ENCODE results near the gene SLC1A2.

SLC1A2 gene

GRCh38 chr11:35413598-35413997 is 5.8 kb downstream of the SLC1A2 start:
- DNase-seq (ENCODE audit: low spot score): no peak

- no peak for DNase-seq (ENCODE audit: low spot score)
Observed at GRCh38 chr11:35412285-35412684, 7.1 kb downstream of the SLC1A2 start.

- no peak for DNase-seq (ENCODE audit: low spot score)
Observed at GRCh38 chr11:35407041-35407440, 12.3 kb downstream of the SLC1A2 start.

GRCh38 chr11:35404388-35404775 is 15.0 kb downstream of the SLC1A2 start:
- no peak for DNase-seq (ENCODE audit: low spot score)

GRCh38 chr11:35403765-35404387 is 15.5 kb downstream of the SLC1A2 start:
- no peak for DNase-seq (ENCODE audit: low spot score)

GRCh38 chr11:35402751-35403660 is 16.4 kb downstream of the SLC1A2 start:
- DNase-seq (ENCODE audit: low spot score): no peak

GRCh38 chr11:35398881-35399280 is 20.5 kb downstream of the SLC1A2 start:
- DNase-seq (ENCODE audit: low spot score): no peak

- DNase-seq (ENCODE audit: low spot score): no peak
Observed at GRCh38 chr11:35394941-35395340, 24.4 kb downstream of the SLC1A2 start.

GRCh38 chr11:35393098-35393497 is 26.3 kb downstream of the SLC1A2 start:
- no peak for DNase-seq (ENCODE audit: low spot score)

GRCh38 chr11:35391922-35392688 is 27.3 kb downstream of the SLC1A2 start:
- DNase-seq (ENCODE audit: low spot score): peak; percentile 52

- no peak for DNase-seq (ENCODE audit: low spot score)
Observed at GRCh38 chr11:35390737-35391682, 28.3 kb downstream of the SLC1A2 start.

GRCh38 chr11:35389897-35390465 is 29.4 kb downstream of the SLC1A2 start:
- no peak for DNase-seq (ENCODE audit: low spot score)

GRCh38 chr11:35389112-35389511 is 30.2 kb downstream of the SLC1A2 start:
- no peak for DNase-seq (ENCODE audit: low spot score)

GRCh38 chr11:35388061-35388460 is 31.3 kb downstream of the SLC1A2 start:
- DNase-seq (ENCODE audit: low spot score): no peak

- DNase-seq (ENCODE audit: low spot score): no peak
Observed at GRCh38 chr11:35387111-35387982, 32.0 kb downstream of the SLC1A2 start.

- no peak for DNase-seq (ENCODE audit: low spot score)
Observed at GRCh38 chr11:35383953-35384352, 35.4 kb downstream of the SLC1A2 start.

- no peak for DNase-seq (ENCODE audit: low spot score)
Observed at GRCh38 chr11:35381709-35382322, 37.5 kb downstream of the SLC1A2 start.

GRCh38 chr11:35380603-35381002 is 38.8 kb downstream of the SLC1A2 start:
- no peak for DNase-seq (ENCODE audit: low spot score)

GRCh38 chr11:35377262-35377661 is 42.1 kb downstream of the SLC1A2 start:
- DNase-seq (ENCODE audit: low spot score): no peak

GRCh38 chr11:35376613-35377012 is 42.7 kb downstream of the SLC1A2 start:
- no peak for DNase-seq (ENCODE audit: low spot score)
